ENCODE data around the gene BACH2.

BACH2 gene

DNA sequence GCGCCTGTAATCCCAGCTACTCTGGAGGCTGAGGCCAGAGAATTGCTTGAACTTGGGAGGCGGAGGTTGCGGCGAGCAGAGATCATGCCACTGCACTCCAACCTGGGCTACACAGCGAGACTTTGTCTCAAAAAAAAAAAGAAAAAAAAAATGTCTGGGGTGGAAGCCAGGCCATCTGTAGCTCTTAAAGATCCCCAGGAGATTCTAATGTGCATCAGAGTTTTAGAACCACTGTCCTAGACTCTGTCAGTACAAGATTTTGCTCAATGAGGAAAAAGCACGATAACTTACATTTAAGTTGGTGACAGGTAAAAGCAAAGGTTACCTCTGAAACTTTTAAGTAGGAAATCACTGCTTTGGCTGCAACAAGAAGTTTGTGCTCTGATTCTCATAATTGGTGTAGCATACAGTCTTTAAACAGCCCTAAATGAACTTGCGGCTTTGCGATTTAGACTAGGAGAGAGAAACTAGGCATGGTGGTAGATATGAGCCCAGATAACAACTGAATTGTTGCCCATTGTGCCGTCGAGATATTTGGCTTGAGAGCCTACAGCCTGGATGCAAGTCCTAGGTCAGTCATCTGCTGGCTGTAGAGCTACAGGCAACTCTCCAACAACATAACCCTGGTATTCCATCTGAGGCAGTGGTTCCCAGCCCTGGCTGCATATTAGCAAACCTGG, 67.2 kb downstream of the BACH2 start:
- Histone ChIP-seq H3K9me2 (replicated peaks; ENCODE audit: control insufficient read depth, low read length) (no peaks in the 10 kb centered on the region), H4K20me1 (ENCODE audit: control insufficient read depth, insufficient read depth, low read depth, low read length) (peaks cover 49% of the 10 kb centered on the region), H3K4me3 (ENCODE audit: low read length) (no peak overlapping the region), H3K36me3 (ENCODE audit: control insufficient read depth, low read length) (peaks cover 100% of the 10 kb centered on the region), H3K79me2 (ENCODE audit: control insufficient read depth, low read length) (peaks cover 100% of the 10 kb centered on the region), H3F3A (ENCODE audit: control insufficient read depth, insufficient read depth) (peaks cover 69% of the 10 kb centered on the region), H3K27ac (ENCODE audit: low read depth, low read length) (no peak overlapping the region), H3K4me1 (ENCODE audit: control insufficient read depth, low read length) (peaks cover 94% of the 10 kb centered on the region), H3K27me3 (ENCODE audit: control insufficient read depth, low read length) (no peaks in the 10 kb centered on the region), H3K4me2 (ENCODE audit: low read length) (no peak overlapping the region), H3K9me3 (ENCODE audit: control insufficient read depth, insufficient read depth, low read length) (peaks cover 8% of the 10 kb centered on the region; the same call in 1 of the 2 replicates)
- no peak for TF ChIP-seq CTCF (IDR thresholded peaks at IDR 0.05; ENCODE audit: low read depth, low read length, poor library complexity, severe bottlenecking)
- no peak for TF ChIP-seq EZH2phosphoT487 (IDR thresholded peaks at IDR 0.05; ENCODE audit: borderline replicate concordance, low read length)

- H3K9me3 ChIP-seq (ENCODE audit: control insufficient read depth, insufficient read depth, low read length), result peaks cover 16% of the 10 kb centered on the region; the same call in 1 of the 2 replicates
- H3K9me2 ChIP-seq (replicated peaks; ENCODE audit: control insufficient read depth, low read length), result no peaks in the 10 kb centered on the region
- H3K4me3 ChIP-seq (ENCODE audit: low read length), result no peak overlapping the region
- H3K4me2 ChIP-seq (ENCODE audit: low read length), result no peak overlapping the region
- H3F3A ChIP-seq (ENCODE audit: control insufficient read depth, insufficient read depth), result peaks cover 70% of the 10 kb centered on the region
- H4K20me1 ChIP-seq (ENCODE audit: control insufficient read depth, insufficient read depth, low read depth, low read length), result peaks cover 48% of the 10 kb centered on the region
- peaks cover 100% of the 10 kb centered on the region for H3K36me3 ChIP-seq (ENCODE audit: control insufficient read depth, low read length)
- peaks cover 94% of the 10 kb centered on the region for H3K4me1 ChIP-seq (ENCODE audit: control insufficient read depth, low read length)
- TF ChIP-seq CTCF (IDR thresholded peaks at IDR 0.05; ENCODE audit: low read depth, low read length, poor library complexity, severe bottlenecking), result no peak
- TF ChIP-seq EZH2phosphoT487 (IDR thresholded peaks at IDR 0.05; ENCODE audit: borderline replicate concordance, low read length), result no peak
- H3K79me2 ChIP-seq (ENCODE audit: control insufficient read depth, low read length), result peaks cover 100% of the 10 kb centered on the region
- H3K27me3 ChIP-seq (ENCODE audit: control insufficient read depth, low read length), result no peaks in the 10 kb centered on the region
- no peak overlapping the region for H3K27ac ChIP-seq (ENCODE audit: low read depth, low read length)
Observed at GRCh38 chr6:90227673-90228072, 69.0 kb downstream of the BACH2 start.

GRCh38 chr6:90227213-90227612, 69.4 kb downstream of the BACH2 start:
- peaks cover 100% of the 10 kb centered on the region for H3K36me3 ChIP-seq (ENCODE audit: control insufficient read depth, low read length)
- peaks cover 16% of the 10 kb centered on the region; the same call in 1 of the 2 replicates for H3K9me3 ChIP-seq (ENCODE audit: control insufficient read depth, insufficient read depth, low read length)
- peaks cover 70% of the 10 kb centered on the region for H3F3A ChIP-seq (ENCODE audit: control insufficient read depth, insufficient read depth)
- peaks cover 100% of the 10 kb centered on the region for H3K79me2 ChIP-seq (ENCODE audit: control insufficient read depth, low read length)
- H3K4me3 ChIP-seq (ENCODE audit: low read length), result no peak overlapping the region
- H4K20me1 ChIP-seq (ENCODE audit: control insufficient read depth, insufficient read depth, low read depth, low read length), result peaks cover 49% of the 10 kb centered on the region
- no peaks in the 10 kb centered on the region for H3K27me3 ChIP-seq (ENCODE audit: control insufficient read depth, low read length)
- H3K9me2 ChIP-seq (replicated peaks; ENCODE audit: control insufficient read depth, low read length), result no peaks in the 10 kb centered on the region
- no peak for TF ChIP-seq CTCF (IDR thresholded peaks at IDR 0.05; ENCODE audit: low read depth, low read length, poor library complexity, severe bottlenecking)
- TF ChIP-seq EZH2phosphoT487 (IDR thresholded peaks at IDR 0.05; ENCODE audit: borderline replicate concordance, low read length), result no peak
- no peak overlapping the region for H3K27ac ChIP-seq (ENCODE audit: low read depth, low read length)
- no peak overlapping the region for H3K4me2 ChIP-seq (ENCODE audit: low read length)
- H3K4me1 ChIP-seq (ENCODE audit: control insufficient read depth, low read length), result peaks cover 95% of the 10 kb centered on the region
